GM18526 (cell line): ENCODE data around the gene COL24A1.

Experiments used
- POLR2A ChIP-seq: IDR thresholded peaks from 3 replicates; pipeline ENCODE4 v1.6.1; 2011; ENCODE audit not compliant: insufficient read length; ENCODE audit errors: extremely low read depth

COL24A1 gene

DNA sequence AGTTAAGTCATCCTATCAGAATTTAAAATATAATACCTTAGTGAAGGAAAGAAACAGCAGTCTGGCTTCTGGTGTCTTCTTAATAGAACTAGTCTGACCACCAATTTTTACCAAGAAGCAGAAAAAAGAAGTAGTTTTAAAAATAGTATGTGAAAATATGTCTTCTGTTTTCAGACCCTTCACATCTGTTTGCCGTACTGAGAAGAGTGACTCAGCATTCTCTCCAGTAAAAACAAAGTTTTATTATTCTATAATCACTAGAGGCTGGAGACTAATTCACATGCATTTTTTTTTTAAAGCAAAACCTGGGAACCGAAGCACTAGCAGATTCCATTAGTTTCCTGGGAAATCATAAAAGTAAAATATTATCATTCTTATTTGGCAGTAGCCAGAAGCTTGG, 163.8 kb downstream of the COL24A1 start:
- no peak for TF ChIP-seq POLR2A

DNA sequence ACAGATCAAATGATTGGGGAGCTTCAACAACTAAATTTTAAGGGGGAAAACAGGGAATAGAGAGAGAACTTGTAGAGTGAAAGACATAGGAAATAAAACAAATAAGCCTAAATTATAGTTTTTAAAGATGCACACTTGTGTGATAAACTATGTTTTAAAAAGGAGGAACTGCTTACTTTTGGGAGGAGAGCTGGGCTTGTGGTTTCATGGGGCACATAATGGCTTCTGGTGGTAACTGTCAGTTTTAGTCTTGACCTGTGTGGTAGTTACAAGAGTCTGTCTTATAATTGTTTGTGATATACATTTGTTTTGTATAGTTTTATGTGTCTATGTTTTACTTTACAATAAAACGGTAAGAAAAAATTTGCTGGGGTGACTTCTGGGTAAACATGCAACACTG, 165.3 kb downstream of the COL24A1 start:
- no peak for TF ChIP-seq POLR2A

DNA sequence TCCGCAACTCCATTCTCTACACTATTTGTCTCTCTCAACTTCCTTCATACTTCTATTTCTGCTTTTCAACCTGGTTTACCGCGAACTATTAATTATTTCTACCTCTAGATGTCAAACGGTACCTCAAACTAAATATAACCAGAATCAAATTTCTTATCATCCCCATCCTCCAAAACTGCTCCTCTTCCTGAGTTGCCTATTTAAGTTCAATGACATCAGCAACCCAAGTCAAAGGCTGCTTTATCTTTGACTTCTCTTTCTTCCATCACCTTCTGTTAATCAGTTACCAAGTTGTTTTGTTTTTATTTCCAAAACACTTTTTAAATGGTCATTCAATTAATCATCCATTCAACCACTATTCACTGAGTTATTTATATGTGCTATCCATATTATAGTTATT, 171.9 kb downstream of the COL24A1 start:
- TF ChIP-seq POLR2A, result no peak

DNA sequence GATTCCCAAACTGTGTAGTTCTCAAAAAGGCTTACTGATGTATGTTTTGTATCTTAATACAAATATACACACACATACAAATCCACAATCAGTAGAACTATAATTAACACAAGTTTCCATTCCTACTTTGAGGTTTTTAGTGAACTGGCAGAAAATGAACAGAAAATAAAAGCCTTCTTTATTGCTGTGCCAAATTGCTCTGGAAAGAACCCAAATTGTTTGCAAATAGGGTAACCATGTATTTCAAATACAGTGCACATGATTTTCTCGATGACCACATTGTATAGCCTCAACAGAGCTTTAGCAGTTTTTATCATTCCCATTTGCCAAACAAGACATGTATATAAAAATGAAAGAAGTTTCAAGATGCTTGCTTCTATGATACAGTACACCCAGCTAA, 173.3 kb downstream of the COL24A1 start:
- no peak for TF ChIP-seq POLR2A

DNA sequence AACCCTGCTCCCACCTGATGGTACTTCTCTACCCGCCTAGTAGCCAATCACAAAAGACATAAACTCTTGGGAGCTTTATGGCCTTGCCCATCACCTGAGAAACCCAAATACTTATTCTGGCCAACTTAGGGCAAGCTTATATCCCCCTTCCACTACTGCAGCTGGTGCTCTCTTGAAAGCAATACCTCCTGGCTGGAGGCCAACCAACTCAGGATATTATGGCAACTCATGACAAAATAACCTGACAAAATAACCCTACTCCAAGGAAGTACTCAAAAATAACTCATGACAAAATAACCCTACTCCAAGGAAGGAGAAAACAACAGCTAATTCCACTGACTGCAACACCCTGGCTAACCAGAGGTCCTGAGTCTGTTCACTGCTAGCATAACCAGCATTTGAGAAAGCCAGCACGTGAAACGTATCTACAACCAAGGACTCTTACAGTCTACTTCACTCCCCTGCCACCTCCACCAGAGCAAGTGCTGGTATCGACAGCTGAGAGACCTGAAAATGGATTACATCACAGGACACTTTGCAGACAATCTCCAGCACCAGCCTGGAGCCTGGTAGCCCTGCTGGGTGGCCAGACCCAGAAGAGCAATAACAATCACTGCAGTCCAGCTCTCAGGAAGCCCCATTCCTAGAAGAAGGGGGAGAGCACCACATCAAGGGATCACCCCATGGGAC, 179.9 kb downstream of the COL24A1 start:
- TF ChIP-seq POLR2A, result no peak

DNA sequence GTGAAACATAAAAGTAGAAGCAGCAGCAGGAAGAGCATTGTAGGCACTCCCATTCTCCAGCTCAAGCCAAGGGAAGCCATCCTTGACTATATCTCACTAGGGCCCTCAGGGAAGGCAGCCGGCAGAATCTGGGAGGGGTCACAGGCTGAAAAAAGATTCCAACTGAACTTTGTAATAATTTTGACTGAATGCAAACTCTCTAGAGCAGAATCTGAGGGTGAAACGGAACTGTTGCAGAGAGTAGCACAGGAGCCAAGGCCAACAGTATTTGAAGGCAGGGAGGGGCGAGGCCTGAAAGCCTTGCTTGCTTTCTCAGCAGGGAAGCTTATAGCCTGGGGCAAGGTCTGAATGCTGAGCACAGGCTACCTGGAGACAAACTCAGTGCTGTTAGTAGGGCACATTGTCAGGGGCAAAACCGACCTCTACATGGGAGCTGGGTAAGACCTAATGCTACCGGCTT, 180.6 kb downstream of the COL24A1 start:
- no peak for TF ChIP-seq POLR2A

DNA sequence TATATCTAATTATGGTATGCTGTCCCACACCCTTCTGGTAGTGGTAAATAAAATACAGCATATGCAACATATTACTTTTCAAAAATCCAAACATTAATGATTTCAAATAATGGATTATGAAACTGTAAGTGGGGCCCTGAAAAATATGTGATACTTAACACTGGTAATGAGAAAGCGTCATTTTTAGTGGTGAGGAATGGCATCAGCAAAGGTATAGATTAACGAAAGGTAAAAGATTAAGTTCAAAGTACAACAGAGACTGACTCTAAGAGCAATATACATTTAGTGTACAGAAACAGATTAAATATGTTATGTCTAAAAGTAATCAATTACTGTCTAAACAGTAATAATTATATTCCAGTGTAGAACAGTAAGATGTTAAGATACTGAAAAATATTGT, 194.1 kb downstream of the COL24A1 start:
- TF ChIP-seq POLR2A, result no peak

DNA sequence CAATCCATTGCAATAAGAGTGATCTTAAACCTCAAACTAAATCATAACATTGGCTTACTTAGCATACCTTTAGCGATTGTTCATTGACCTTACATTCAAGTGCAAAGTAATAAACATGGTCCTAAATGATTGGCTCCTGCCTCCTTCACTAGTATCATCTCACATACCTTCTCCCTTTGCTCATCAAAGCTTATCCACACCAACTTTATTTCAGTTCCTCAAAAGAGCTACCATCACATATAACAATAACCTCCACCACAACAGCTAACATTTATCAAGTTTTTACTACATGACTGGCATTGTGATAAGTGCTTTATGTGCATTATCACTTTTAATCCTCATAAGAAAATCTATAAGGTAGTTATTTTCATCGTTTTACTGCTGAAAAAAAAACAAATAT, 198.8 kb downstream of the COL24A1 start:
- no peak for TF ChIP-seq POLR2A

DNA sequence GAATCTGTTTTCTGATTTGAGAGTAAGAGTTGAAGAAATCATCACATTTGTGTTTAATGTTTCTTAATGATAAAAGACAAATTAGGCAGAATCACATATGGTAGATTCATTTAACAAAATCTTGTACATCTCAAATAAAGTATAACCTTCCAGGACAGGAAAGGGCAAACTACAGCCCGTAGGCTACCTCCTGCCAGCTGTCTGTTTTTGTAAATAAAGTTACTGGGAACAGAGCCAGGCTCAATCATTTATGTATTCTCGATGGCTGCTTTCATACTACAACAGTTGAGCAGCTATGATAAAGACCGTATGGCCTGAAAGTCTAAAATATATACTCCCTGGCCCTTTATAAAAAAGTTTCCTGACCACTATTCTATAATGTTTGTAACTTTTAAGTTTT, 204.1 kb downstream of the COL24A1 start:
- TF ChIP-seq POLR2A, result no peak

DNA sequence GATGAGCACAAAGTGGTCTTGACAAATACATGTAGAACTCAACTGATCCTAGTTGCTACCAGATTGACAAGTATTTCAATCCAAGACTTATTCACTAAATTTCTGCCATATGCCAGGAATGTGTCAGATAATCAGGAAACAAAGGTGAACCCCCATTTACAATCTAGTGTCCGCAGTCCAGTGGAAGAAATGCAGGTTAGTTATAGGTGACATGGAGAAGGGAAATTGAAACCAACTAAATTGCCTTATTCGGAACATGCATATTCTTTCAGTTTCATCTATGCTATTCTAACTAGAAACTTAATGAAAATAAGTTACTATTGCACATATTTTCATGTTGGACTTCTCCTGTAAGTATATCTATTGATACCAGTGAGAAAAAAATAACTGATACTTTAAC, 209.4 kb downstream of the COL24A1 start:
- no peak for TF ChIP-seq POLR2A

DNA sequence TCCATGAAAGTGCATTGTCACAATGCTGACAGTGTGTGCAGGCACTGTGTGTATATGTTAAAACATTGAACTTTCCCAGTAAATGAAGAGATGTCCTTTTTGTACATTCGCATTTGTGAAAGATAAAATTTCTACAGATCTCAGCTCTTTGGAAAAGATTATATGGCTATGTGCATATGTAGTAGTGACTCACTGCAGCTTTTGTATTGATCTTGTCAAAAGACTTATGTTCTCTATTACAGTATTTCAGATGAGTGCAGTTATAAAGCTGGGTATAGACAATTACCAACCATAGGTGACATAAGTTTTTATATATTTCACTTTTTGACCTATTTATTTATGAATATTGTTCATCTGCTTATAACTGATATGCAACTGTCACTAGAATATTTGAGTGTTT, 212.6 kb downstream of the COL24A1 start:
- no peak for TF ChIP-seq POLR2A

DNA sequence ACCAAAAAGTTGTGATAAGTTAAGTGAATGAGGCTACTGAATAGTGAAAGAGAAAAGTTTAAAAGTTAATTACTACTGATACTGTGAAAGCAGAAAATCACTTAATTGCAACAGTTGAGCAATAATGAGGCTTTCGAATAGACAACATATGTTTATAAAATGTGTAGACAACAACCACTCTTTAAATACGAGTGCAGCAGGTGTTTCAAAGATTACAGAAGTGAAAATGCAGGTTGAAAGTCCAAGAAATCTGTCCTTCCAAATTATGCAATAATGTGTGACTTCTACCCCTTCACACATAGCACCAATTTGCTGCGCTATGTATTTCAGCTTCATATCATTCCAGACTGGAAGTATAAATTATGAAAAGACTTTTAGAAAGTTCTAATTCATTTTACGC, 213.0 kb downstream of the COL24A1 start:
- no peak for TF ChIP-seq POLR2A

DNA sequence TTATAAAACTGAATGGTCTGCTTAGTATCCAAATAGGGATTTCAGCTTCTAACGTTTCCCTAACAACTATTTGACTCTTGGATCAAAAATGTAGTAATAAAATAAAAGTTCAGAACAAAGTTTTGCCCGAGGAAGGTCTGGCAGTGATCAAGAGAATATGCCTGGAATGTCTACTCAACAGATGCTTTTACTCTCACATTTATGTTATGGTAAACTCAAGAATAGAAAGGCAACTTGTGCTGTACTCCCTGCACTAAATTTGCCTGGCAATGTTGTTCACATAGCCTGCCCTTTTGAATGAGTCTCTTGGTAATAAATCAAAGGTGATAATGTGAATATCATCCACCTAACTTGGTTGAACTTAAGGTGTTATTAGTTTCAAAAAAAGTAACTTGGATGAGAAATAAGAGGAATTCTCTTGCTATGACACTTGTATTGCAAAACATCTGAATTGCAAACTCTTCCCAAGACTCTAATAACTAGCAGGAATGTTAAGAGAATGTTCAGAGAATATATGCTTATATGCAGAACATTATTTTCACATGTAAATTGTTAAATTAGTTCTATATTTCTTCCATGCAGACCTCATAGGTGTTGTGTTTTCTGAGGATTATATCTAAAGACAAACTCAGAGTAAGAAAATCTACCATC, 215.8 kb downstream of the COL24A1 start:
- TF ChIP-seq POLR2A, result no peak

DNA sequence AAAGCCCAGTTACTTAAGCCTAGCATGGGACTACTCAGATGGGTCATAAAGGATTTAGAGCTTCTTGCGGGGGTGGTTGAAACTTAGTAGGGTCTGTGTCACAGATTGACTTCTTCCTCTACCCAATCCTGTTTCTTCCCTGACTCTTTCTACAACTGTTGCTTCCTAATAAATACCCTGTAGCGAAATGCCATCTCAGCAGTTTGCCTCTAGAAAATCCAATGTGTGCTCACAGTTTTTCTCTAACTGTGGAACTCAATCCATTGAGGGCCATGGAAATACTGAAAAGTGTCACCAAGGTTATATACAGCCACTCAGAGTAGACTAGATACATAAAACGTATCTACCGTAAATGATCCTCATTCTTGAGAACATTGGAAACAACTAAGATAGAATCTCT, 217.7 kb downstream of the COL24A1 start:
- TF ChIP-seq POLR2A, result no peak

DNA sequence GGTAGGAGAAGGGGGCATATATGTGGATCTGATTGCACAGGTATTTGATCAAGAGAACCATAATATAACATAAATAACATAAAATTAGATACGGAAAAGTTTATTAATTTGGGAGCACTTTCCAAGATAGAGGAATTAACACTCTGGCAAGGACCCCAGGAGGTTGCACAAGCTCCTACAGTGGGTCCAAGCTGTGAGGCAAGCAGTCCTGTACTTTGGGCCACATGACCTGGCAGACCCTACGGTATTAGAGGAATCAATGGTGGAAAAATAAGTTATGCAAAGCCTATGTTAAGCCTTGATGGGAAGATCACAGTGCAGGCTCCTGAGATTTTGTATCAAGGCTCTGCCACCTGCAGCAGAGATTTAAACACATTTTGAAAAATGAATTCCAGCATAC, 220.1 kb downstream of the COL24A1 start:
- no peak for TF ChIP-seq POLR2A

DNA sequence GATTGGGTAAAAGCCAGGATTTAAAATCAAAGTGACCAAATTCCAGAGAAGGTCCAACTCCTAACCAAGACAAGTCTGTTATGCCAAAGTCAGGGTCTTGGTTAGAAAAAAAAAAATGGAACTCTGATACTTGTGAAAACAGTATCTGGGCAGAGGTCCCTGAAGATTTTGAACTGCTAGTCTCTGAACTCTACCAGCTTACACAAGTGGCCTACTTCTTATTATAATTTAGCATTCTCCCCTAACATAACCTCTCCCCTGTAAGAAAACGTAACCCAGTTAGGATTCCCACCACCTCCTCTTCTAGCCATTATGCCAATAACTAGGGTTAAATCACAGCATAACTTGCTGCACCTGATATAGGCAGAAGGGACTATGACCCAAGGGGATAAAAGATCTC, 220.5 kb downstream of the COL24A1 start:
- no peak for TF ChIP-seq POLR2A

DNA sequence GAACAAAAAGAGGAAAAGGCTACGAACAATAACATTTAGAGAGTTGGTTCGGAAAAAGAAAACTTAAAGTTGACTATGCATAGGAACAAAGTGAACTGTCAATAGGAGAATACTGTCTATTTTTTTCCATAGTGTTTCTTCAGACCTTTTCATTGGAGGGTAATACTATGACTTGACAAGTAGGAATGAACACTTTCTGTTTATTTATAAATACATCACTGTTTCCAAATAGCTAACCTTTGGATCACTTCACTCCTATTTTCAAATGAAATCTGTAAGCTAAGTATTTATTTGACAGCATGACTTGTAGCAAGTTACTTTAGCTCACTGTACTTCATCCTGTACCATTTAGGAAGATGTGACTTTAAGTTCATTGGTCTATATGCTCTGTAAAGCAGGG, 221.3 kb downstream of the COL24A1 start:
- TF ChIP-seq POLR2A, result no peak

DNA sequence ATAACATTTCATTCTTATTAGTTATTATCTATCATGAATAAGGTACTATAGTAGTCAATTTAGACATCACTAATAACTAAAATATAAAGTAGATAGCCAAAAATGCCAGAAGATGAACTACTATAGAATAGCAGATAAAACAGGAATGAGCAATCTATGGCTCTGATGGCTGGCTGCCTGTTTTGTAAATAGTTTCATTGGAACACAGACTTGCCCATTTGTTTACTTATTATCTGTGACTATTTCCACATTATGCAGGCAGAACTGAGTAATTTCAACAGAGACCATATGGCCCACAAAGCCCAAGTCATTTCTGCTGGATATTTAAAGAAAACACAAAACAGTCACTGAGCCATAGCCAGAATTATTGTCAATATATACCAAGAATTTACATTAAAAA, 222.1 kb downstream of the COL24A1 start:
- TF ChIP-seq POLR2A, result no peak

DNA sequence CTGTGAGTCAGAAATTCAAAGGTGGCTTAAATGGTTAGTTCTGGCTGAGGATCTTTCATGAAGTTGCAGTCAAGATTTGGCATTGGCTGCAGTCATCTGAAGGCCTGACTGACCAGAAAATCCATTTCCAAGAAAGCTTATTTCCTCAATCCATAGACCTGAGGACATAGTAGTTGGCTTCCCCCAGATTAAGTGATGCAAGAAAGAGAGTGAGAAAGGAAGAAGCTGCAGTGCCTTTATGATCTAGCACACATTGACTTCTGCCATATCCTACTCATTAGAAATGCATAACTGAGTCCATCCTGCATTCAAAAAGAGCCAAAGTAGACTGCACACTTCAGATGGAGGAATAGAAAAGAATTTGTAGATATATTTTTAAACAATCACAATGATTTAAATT, 222.6 kb downstream of the COL24A1 start:
- TF ChIP-seq POLR2A, result no peak
